ENCODE measurements around the gene ANGPT4. TPM values are rescaled to one million over a fixed set of nuclear protein-coding genes. Genes with fewer than 3 reads are reported as not detected.

Gene ANGPT4
- total and polyA plus RNA-seq, 2 of the 13 experiments (the other 11 are each of a cell fraction or from before 2014, with no cell fraction given): not detected

- TF ChIP-seq, protein P1, sequence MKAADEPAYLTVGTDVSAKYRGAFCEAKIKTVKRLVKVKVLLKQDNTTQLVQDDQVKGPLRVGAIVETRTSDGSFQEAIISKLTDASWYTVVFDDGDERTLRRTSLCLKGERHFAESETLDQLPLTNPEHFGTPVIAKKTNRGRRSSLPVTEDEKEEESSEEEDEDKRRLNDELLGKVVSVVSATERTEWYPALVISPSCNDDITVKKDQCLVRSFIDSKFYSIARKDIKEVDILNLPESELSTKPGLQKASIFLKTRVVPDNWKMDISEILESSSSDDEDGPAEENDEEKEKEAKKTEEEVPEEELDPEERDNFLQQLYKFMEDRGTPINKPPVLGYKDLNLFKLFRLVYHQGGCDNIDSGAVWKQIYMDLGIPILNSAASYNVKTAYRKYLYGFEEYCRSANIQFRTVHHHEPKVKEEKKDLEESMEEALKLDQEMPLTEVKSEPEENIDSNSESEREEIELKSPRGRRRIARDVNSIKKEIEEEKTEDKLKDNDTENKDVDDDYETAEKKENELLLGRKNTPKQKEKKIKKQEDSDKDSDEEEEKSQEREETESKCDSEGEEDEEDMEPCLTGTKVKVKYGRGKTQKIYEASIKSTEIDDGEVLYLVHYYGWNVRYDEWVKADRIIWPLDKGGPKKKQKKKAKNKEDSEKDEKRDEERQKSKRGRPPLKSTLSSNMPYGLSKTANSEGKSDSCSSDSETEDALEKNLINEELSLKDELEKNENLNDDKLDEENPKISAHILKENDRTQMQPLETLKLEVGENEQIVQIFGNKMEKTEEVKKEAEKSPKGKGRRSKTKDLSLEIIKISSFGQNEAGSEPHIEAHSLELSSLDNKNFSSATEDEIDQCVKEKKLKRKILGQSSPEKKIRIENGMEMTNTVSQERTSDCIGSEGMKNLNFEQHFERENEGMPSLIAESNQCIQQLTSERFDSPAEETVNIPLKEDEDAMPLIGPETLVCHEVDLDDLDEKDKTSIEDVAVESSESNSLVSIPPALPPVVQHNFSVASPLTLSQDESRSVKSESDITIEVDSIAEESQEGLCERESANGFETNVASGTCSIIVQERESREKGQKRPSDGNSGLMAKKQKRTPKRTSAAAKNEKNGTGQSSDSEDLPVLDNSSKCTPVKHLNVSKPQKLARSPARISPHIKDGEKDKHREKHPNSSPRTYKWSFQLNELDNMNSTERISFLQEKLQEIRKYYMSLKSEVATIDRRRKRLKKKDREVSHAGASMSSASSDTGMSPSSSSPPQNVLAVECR (CRISPR knock-in tag; IDR thresholded peaks at IDR 0.05; ENCODE audit: borderline replicate concordance): no peak
- TF ChIP-seq ZNF710 (CRISPR knock-in tag; IDR thresholded peaks at IDR 0.05; ENCODE audit: borderline replicate concordance): no peak
- TF ChIP-seq, protein P2, sequence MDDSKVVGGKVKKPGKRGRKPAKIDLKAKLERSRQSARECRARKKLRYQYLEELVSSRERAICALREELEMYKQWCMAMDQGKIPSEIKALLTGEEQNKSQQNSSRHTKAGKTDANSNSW (CRISPR knock-in tag; IDR thresholded peaks at IDR 0.05; ENCODE audit: borderline replicate concordance): no peak
- no peak for TF ChIP-seq FOSL2 (CRISPR knock-in tag; IDR thresholded peaks at IDR 0.05)
Measured at GRCh38 chr20:946826-947225, 30.7 kb upstream of the ANGPT4 start (continued).

- intact Hi-C loops (cut with micrococcal nuclease; ENCODE audit: unreplicated experiment): no loop called here
- no peaks in the 10 kb centered on the region for H3K9me3 ChIP-seq (ENCODE audit: low read length)
- no peak overlapping the region for H2AFZ ChIP-seq (ENCODE audit: low read length)
- no peaks in the 10 kb centered on the region for H4K20me1 ChIP-seq (ENCODE audit: insufficient read depth, low read length)
- H3K4me2 ChIP-seq (ENCODE audit: low read depth, low read length): no peak overlapping the region
- DNase-seq (ENCODE audit: low spot score) (no peak), ATAC-seq (no peak), FAIRE-seq (no peak)
- no peaks in the 10 kb centered on the region for H3K79me2 ChIP-seq (ENCODE audit: insufficient read depth, low read length)
- ChIA-PET CTCF (ENCODE audit: low intra/inter-chr PET ratio, low total read pairs) (no interaction called here), POLR2A (no interaction called here)
- H3K36me3 ChIP-seq (replicated peaks in 1 of 2; ENCODE audit: control insufficient read depth in 1 of 2, insufficient read depth in 2 of 2, low read length in 2 of 2): no peaks in the 10 kb centered on the region
- no peak overlapping the region for H3K27ac ChIP-seq (ENCODE audit: extremely low read length, insufficient read depth, low read length)
- H3K4me1 ChIP-seq (ENCODE audit: insufficient read depth, low read length): no peaks in the 10 kb centered on the region
- H3K9ac ChIP-seq (ENCODE audit: insufficient read depth, low read depth, low read length): no peak overlapping the region
- 73% methylated on average over 12 of the region's 13 CpGs for WGBS (ENCODE audit: low lambda C conversion rate)
- H3K27me3 ChIP-seq (ENCODE audit: control insufficient read depth in 1 of 2, insufficient read depth in 2 of 2, low read length in 2 of 2): peaks cover 0 to 12% of the 10 kb centered on the region in 2 experiments; a peak in 1 of 5 replicates
- in situ Hi-C loops (cut with HindIII; ENCODE audit: extremely low pct_ligation_motif_present, low pct_unique_long_range_greater_than_20kb): no loop called here
- BruUV-seq (replicated peaks): no TSS peak
- no peak overlapping the region for H3K4me3 ChIP-seq (replicated peaks in 1 of 3; ENCODE audit: insufficient read depth in 1 of 3, low read depth in 2 of 3, low read length in 3 of 3)
- TF ChIP-seq SATB2 (CRISPR knock-in tag; IDR thresholded peaks at IDR 0.05) (no peak), ZNF619 (CRISPR knock-in tag; IDR thresholded peaks at IDR 0.05) (no peak), HDAC2 (CRISPR knock-in tag; IDR thresholded peaks at IDR 0.05) (no peak), CCDC6 (CRISPR knock-in tag; IDR thresholded peaks at IDR 0.05) (no peak), ZBED4 (CRISPR knock-in tag; IDR thresholded peaks at IDR 0.05; ENCODE audit: borderline replicate concordance) (no peak), NFKBIZ (CRISPR knock-in tag; IDR thresholded peaks at IDR 0.05) (no peak)
- TF ChIP-seq, protein P3, sequence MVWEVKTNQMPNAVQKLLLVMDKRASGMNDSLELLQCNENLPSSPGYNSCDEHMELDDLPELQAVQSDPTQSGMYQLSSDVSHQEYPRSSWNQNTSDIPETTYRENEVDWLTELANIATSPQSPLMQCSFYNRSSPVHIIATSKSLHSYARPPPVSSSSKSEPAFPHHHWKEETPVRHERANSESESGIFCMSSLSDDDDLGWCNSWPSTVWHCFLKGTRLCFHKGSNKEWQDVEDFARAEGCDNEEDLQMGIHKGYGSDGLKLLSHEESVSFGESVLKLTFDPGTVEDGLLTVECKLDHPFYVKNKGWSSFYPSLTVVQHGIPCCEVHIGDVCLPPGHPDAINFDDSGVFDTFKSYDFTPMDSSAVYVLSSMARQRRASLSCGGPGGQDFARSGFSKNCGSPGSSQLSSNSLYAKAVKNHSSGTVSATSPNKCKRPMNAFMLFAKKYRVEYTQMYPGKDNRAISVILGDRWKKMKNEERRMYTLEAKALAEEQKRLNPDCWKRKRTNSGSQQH (CRISPR knock-in tag; IDR thresholded peaks at IDR 0.05; ENCODE audit: low read depth): no peak
Measured at GRCh38 chr20:945841-946240, 29.7 kb upstream of the ANGPT4 start.
